Activated naive CD4-positive, alpha-beta T cell treated with anti-CD3 and anti-CD28 coated beads, Interleukin-2, amount 10 ng/mL, durations not matched to agents 7 days and 5 days (primary cell): ENCODE measurements around the gene PSMB11.

Experiments used
- CTCF ChIA-PET: fragments of 350-600 bp; sonication (Branson Sonifier 250); formaldehyde crosslinking; loops from one replicate; lab custom pipeline; 2021; ENCODE audit warnings: antibody characterized with exemption; lab: Charles Lee
- DNase-seq: peaks from one replicate; pipeline ENCODE4 v3.0.0-alpha.2; 2020
- H3K27ac Mint-ChIP-seq: one replicate; pipeline ENCODE4 v1.8.0; 2021; ENCODE audit warnings: mild to moderate bottlenecking, moderate library complexity, mixed read lengths
- H3K27me3 Mint-ChIP-seq: one replicate; pipeline ENCODE4 v1.8.0; 2021; ENCODE audit warnings: mild to moderate bottlenecking, mixed read lengths
- H3K36me3 Mint-ChIP-seq: one replicate; pipeline ENCODE4 v1.8.0; 2021; ENCODE audit warnings: mixed read lengths
- H3K4me1 Mint-ChIP-seq: one replicate; pipeline ENCODE4 v1.8.0; 2021; ENCODE audit warnings: mixed read lengths
- H3K4me3 Mint-ChIP-seq: one replicate; pipeline ENCODE4 v1.8.0; 2021; ENCODE audit warnings: mild to moderate bottlenecking, moderate library complexity, mixed read lengths
- H3K9me3 Mint-ChIP-seq: one replicate; pipeline ENCODE4 v1.8.0; 2021; ENCODE audit warnings: mixed read lengths

PSMB11 gene

DNA sequence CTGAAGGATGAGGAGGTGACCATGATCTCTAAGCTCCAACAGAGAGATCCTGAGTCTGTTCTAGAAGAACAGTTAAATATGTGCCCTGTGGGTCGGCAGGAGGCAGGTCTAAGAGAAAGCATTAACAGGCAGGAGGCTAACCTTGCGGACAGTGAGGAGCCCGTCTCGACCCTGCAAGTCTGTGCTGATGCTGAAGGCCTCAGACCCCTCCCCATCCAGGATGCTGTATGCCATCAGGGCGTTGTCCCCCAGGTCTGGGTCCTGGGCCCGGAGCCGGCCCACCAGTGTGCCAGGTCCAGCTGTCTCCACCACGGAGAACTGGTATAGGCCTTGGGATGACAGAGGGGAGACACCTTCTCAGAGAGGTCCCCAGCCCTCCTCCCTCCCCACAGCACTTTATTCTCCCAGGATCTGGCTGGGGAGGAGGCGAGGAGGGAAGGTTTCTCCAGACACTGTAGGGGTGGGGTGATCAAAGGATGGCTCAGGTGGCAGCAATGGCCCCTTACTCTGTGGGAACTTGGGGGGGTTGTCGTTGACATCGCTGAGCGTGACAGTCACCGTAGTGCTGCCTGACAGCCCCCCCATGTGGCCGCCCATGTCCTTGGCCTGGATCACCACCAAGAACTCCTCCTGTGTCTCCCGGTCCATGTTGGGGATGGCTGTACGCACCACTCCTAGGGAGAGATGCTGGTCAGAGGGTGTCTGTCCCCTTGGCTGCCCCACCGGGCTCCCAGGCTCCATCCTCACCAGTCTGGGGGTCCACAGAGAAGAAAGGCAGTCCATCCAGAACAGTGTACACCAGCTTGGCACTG, 12.2 kb downstream of the PSMB11 start:
- Mint-ChIP-seq H3K36me3 (peaks cover 7% of the 10 kb centered on the region), H3K4me1 (peaks cover 21% of the 10 kb centered on the region), H3K27me3 (peaks cover 25% of the 10 kb centered on the region), H3K4me3 (no peak overlapping the region), H3K27ac (no peak overlapping the region), H3K9me3 (no peaks in the 10 kb centered on the region)
- DNase-seq: peak; percentile 54
- CTCF ChIA-PET: interaction anchor here (0.6 to 19.2 kb wide), 11 partner anchors 10 to 492 kb away, joined by 3 to 633 read pairs (median 6); partner anchors contain the start of genes AJUBA and PSMB11

DNA sequence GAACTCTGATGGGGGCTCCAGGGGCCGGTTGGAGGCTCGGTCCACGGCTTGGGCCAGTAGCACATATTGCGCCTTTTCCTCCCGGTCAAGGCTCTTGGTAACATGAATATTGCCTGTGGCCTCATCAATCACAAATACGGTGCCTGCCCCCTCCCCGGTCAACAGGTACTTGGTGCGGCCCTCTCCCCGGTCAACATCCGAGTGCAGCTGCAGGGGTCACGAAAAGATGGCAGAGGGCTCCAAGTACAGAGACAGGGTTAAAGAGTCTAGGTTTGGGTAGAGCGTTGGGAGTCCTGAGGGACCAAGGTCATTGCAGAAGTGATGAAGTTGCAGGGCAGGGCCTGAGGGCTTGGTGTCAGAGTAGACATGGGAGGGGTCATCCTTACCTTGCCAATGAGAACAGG, 13.1 kb downstream of the PSMB11 start:
- no peak overlapping the region for H3K27ac Mint-ChIP-seq
- H3K4me1 Mint-ChIP-seq: peaks cover 21% of the 10 kb centered on the region
- peaks cover 25% of the 10 kb centered on the region for H3K27me3 Mint-ChIP-seq
- DNase-seq: no peak
- CTCF ChIA-PET: interaction anchor here (1.1 to 19.2 kb wide), 9 partner anchors 9 to 128 kb away, joined by 4 to 633 read pairs (median 7); partner anchors contain the start of genes AJUBA and PSMB11
- H3K9me3 Mint-ChIP-seq: no peaks in the 10 kb centered on the region
- H3K36me3 Mint-ChIP-seq: peaks cover 10% of the 10 kb centered on the region
- no peak overlapping the region for H3K4me3 Mint-ChIP-seq

- no peak for DNase-seq
- Mint-ChIP-seq H3K36me3 (peaks cover 11% of the 10 kb centered on the region), H3K27me3 (peaks cover 25% of the 10 kb centered on the region), H3K4me1 (peaks cover 21% of the 10 kb centered on the region), H3K27ac (no peak overlapping the region), H3K4me3 (peak overlapping the region; percentile 62), H3K9me3 (no peaks in the 10 kb centered on the region)
- CTCF ChIA-PET: interaction anchor here (0.9 to 19.2 kb wide), 10 partner anchors 8 to 128 kb away, joined by 3 to 633 read pairs (median 6); partner anchors contain the start of genes AJUBA and PSMB11
Measured at GRCh38 chr14:23055621-23056144, 13.7 kb downstream of the PSMB11 start.

DNA sequence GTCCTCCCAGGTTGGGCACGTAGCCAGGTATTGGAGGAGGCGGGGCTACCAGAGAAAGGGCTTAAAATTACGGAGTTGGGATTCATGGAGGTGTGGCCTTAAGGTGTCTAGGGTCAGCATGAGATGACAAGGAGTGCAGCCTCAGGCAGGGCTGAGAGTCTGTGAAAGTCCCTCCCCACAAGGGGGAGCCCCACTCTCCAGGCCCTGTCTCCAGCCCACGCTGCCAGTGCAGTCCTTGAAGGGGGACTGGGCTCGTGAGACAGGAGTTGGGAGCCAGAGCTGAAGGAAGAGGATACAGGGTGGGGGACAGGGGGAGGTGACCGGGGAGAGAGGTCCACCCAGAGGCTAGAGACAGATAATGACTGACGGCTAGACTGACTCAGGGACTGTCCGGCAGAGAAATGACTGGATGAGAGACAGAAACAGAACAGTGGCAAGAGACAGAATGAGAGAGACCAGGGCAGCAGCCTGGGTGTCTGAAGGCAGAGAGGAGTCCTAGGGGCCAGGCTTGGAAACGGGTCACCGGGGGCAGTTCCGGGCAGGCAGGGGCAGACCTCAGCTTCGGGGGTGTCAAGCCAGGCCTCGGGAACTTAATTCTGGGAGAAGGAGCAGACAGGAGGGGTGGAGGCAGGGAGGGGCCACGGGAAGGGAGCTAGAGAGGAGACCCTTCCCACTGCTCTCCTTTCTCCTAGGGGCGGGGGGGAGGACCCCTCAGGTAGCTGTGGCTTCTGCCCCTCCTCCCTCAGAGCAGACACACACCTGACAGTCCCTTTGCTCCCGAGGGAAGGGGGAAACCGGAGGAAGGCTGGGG, 14.3 kb downstream of the PSMB11 start:
- CTCF ChIA-PET: interaction anchor here (0.9 to 19.2 kb wide), 12 partner anchors 12 to 129 kb away, joined by 3 to 633 read pairs (median 8); partner anchors contain the start of genes AJUBA and PSMB11
- Mint-ChIP-seq H3K4me3 (peak overlapping the region; percentile 78), H3K27ac (no peak overlapping the region), H3K27me3 (peaks cover 25% of the 10 kb centered on the region), H3K36me3 (peaks cover 16% of the 10 kb centered on the region), H3K4me1 (peaks cover 21% of the 10 kb centered on the region), H3K9me3 (no peaks in the 10 kb centered on the region)
- DNase-seq: peak; percentile 78

GRCh38 chr14:23056956-23057756, 15.1 kb downstream of the PSMB11 start, which contains the start of gene CDH24:
Gene CDH24 (minus strand): TSS chr14:23057520. CDS start chr14:23055733, 1,787 bp downstream.
- peaks cover 21% of the 10 kb centered on the region for H3K4me1 Mint-ChIP-seq
- H3K27me3 Mint-ChIP-seq: peaks cover 25% of the 10 kb centered on the region
- peak; percentile 87 for DNase-seq
- no peaks in the 10 kb centered on the region for H3K9me3 Mint-ChIP-seq
- CTCF ChIA-PET: interaction anchor here (0.7 to 19.2 kb wide), 25 partner anchors 8 to 497 kb away, joined by 3 to 633 read pairs (median 6); partner anchors contain the start of genes AJUBA and PSMB11
- peak within 1 kb of the TSS; percentile 83 for H3K4me3 Mint-ChIP-seq
- peaks cover 21% of the 10 kb centered on the region for H3K36me3 Mint-ChIP-seq
- peak within 1 kb of the TSS; percentile 71 for H3K27ac Mint-ChIP-seq

DNA sequence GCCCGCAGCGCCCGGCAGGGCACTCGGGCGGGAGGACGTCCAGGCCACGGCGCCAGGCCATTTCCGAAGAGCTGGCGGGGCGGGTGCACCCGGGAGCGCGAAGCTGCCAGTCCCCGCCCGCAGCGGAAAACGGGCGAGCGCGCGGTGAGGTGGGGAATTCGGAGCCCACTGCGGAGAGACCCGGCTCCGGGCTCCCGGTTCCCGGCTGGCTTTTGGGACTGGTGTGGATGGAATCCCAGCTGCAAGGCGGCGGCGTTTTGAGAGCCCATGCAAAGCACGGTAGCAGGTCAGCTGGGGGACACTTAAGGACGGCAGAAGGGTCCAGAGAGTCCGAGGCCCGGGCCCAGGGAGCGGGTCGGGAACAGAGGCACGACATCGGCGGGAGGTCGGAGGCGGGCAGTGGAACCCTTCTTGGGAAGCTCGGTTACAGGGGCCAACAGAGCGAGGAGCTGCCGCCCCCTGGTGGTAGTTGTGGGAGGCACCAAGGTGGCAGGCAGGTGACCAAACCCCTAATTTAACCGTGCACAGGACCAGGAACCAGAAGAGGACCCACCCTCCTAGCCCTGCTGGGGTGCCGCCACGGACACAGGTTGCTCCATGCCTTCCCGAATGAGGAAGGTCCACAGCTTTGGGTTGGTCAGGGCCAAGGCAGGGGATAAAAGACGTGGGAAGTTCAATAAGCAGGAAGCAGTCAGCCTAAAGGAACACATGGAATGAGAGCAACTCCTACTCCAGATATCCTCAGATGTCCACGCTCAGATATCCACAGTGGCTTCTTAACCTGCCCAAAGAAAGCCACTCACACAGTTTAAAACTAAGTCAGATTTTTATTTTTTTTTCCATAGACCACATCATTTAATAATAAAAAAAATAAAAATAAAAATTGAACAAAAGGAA, 16.0 kb downstream of the PSMB11 start:
- peak overlapping the region; percentile 83 for H3K4me3 Mint-ChIP-seq
- H3K9me3 Mint-ChIP-seq: no peaks in the 10 kb centered on the region
- peak; percentile 92 for DNase-seq
- peaks cover 30% of the 10 kb centered on the region for H3K36me3 Mint-ChIP-seq
- peak overlapping the region; percentile 71 for H3K27ac Mint-ChIP-seq
- H3K27me3 Mint-ChIP-seq: peaks cover 25% of the 10 kb centered on the region
- CTCF ChIA-PET: interaction anchor here (0.7 to 19.2 kb wide), 24 partner anchors 9 to 498 kb away, joined by 3 to 633 read pairs (median 4); partner anchors contain the start of gene AJUBA
- H3K4me1 Mint-ChIP-seq: peaks cover 21% of the 10 kb centered on the region

DNA sequence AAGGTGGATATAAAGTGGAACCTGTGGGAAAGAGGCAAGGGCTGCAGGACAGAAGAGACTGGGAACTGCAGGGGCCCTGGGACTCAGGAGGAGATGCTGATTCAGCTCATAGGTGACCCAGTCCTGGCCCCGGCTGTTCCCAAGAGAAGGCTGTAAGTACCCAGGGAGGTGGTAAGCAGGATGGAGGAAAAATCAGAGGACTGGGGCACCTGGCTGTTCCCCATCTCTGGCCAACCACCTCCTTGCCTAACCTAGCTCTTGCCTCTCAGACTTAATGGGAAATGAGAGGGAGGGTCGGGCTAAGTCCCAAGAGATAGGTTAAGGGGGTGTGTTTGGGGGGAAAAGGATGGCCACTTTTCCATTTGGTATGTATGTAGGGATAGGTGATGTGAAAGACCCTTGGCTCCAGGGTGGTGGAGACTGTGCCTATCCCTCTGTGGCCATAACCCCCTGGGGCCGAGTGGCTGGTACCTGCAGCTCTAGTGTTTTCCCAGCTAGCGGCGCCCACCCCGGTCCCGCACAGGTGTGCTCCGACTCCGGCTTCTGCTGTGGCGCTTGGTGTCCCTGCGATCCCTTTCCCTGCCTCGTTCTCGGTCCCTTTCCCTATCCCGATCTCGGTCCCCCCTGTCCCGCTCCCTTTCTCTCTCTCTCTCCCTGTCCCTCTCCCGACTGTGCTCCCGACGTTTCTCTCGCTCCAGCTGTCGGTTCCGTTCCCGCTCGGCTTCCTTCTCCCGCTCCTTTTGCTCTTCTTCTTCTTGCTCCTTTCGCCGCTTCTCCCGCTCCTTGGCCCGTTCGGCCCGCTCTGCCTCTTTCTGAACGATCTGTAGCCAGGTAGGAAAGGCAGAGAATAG, 16.9 kb downstream of the PSMB11 start:
- Mint-ChIP-seq H3K27me3 (peaks cover 25% of the 10 kb centered on the region), H3K4me3 (no peak overlapping the region), H3K36me3 (peaks cover 39% of the 10 kb centered on the region), H3K4me1 (peaks cover 21% of the 10 kb centered on the region), H3K9me3 (no peaks in the 10 kb centered on the region), H3K27ac (no peak overlapping the region)
- DNase-seq: no peak
- CTCF ChIA-PET: interaction anchor here (0.7 to 19.2 kb wide), 21 partner anchors 9 to 499 kb away, joined by 3 to 633 read pairs (median 4); partner anchors contain the start of gene AJUBA

GRCh38 chr14:23060536-23061260, 18.7 kb downstream of the PSMB11 start:
- peaks cover 50% of the 10 kb centered on the region for H3K36me3 Mint-ChIP-seq
- no peaks in the 10 kb centered on the region for H3K9me3 Mint-ChIP-seq
- peaks cover 21% of the 10 kb centered on the region for H3K4me1 Mint-ChIP-seq
- no peak for DNase-seq
- H3K27ac Mint-ChIP-seq: no peak overlapping the region
- H3K4me3 Mint-ChIP-seq: no peak overlapping the region
- peaks cover 20% of the 10 kb centered on the region for H3K27me3 Mint-ChIP-seq
- CTCF ChIA-PET: interaction anchor here (0.6 to 19.2 kb wide), 7 partner anchors 8 to 220 kb away, joined by 3 to 633 read pairs (median 6); partner anchors contain the start of gene AJUBA

DNA sequence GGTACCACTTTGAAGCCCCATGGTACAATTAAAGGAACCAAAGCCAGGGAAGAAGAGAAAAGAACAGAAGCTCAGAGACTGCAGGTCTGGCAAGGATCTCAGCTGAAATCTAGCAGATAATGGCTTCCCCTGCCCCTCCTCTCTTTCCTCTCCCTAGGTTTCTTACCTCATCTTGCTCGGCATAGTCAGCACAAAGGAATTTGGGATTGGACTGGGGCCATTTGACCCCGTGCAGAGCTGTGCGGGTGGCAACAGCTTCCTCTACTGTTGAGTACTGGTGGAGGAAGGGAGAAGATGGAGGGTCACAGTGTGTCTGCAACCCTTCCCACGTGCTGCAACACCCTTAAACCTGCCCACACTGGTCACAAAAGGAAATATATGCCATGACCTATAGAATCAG, 20.0 kb downstream of the PSMB11 start:
- peaks cover 7% of the 10 kb centered on the region for H3K27me3 Mint-ChIP-seq
- H3K36me3 Mint-ChIP-seq: peaks cover 58% of the 10 kb centered on the region

GRCh38 chr14:23063601-23064000, 21.6 kb downstream of the PSMB11 start:
- CTCF ChIA-PET: interaction anchor here (1.8 to 19.2 kb wide), 3 partner anchors 9 to 91 kb away, joined by 6 to 633 read pairs (median 7); partner anchors contain the start of gene AJUBA
- Mint-ChIP-seq H3K27me3 (no peaks in the 10 kb centered on the region), H3K36me3 (peaks cover 58% of the 10 kb centered on the region), H3K4me3 (no peak overlapping the region), H3K9me3 (no peaks in the 10 kb centered on the region), H3K4me1 (peaks cover 6% of the 10 kb centered on the region), H3K27ac (no peak overlapping the region)
- DNase-seq: no peak

More for the DNA sequence above, 20.0 kb downstream of the PSMB11 start:
- Mint-ChIP-seq H3K27ac (no peak overlapping the region), H3K4me1 (peaks cover 12% of the 10 kb centered on the region), H3K4me3 (no peak overlapping the region), H3K9me3 (no peaks in the 10 kb centered on the region)
- DNase-seq: no peak
- CTCF ChIA-PET: interaction anchor here (0.6 to 19.2 kb wide), 7 partner anchors 15 to 125 kb away, joined by 3 to 633 read pairs (median 4); partner anchors contain the start of gene AJUBA

- no peak overlapping the region for H3K27ac Mint-ChIP-seq
- H3K9me3 Mint-ChIP-seq: no peaks in the 10 kb centered on the region
- peaks cover 29% of the 10 kb centered on the region for H3K4me1 Mint-ChIP-seq
- peaks cover 52% of the 10 kb centered on the region for H3K36me3 Mint-ChIP-seq
- no peak overlapping the region for H3K4me3 Mint-ChIP-seq
- no peaks in the 10 kb centered on the region for H3K27me3 Mint-ChIP-seq
- CTCF ChIA-PET: interaction anchor here (0.9 to 4.0 kb wide), 6 partner anchors 8 to 234 kb away, joined by 3 to 37 read pairs (median 5); partner anchors contain the start of gene AJUBA
- DNase-seq: no peak
Measured at GRCh38 chr14:23066368-23066767, 24.4 kb downstream of the PSMB11 start.
